Middle frontal gyrus (tissue), 1 donor: Measurements from ENCODE around the gene ZNF783.

ENCODE experiments used
- DNase-seq: peaks from one replicate; pipeline ENCODE4 v3.0.0-alpha.2; 2015; ENCODE audit warnings: low spot score; ENCODE audit errors: extremely low spot score

ZNF783 gene

DNA sequence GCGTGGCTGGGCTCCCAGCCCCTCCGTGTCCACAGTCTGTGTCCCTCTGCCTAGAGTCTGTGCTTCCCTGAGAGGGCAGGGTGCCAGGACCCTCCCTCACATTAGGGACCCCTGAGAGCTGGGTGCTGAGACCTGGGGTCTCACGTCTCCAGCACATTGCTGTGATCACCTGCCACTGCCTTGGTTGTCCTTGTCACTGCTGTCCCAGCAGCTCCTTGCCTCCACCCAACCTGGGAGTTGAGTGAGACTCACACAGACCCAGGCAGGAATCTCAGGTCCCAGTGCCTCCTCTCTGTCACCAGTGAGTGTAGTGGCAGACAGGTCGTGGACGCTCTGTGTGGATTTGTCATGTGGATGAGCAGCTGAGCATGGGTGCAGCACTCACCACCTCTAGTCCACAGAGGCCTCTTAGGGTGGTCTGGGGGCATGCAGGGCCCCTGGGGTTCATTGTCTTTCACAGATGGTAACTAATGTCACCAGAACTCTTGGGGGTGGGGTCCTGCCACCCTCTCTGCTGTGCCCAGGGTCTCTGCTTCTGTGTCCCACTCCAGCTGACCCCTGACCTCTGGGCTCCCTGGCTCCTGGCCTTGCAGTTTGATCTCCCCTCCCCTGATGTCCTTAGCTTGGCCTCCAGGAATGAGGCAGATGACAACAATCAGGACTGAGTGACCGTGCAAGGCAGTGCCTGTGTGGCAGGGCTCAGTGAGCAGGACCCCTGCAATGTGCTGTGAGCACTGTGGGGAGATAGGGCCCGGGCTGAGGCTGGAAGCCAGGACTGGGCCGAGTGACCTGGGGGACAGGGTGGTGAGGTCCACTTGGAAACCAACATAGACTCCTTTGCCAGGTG lies 18.9 kb downstream of the ZNF783 start:
- no peak for DNase-seq

DNA sequence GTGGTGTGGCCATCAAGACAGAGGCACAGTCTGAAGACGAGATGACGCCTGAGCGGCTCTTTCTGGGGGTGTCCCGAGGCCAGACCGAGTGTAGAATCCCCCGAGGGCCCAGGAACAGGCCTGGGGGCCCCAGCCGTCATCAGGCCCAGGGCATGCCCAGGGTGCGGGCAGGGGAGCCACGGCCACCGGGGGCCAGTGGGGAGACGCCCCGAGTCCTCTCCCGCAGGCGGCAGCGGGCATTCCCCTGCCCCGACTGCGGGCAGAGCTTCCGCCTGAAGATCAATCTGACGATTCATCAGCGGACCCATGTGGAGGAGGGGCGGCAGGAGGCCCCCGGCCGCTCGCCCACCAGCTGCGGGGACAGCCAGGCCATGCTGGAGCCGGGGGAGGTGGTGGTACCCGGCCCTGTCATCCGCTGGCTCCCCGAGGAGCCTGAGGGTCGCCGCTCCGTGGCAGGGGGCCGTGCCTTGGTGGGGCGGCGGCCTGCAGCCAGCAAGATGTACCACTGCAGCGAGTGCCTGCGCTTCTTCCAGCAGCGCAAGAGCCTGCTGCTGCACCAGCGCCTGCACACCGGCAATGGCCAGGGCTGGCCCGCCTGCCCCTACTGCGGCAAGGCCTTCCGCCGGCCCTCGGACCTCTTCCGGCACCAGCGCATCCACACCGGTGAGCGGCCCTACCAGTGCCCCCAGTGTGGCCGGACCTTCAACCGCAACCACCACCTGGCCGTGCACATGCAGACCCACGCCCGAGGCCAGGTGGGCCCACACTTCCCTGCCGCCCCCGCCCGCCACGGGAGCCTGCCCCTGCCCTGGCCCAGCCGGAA lies 19.7 kb downstream of the ZNF783 start:
- DNase-seq, result no peak

DNA sequence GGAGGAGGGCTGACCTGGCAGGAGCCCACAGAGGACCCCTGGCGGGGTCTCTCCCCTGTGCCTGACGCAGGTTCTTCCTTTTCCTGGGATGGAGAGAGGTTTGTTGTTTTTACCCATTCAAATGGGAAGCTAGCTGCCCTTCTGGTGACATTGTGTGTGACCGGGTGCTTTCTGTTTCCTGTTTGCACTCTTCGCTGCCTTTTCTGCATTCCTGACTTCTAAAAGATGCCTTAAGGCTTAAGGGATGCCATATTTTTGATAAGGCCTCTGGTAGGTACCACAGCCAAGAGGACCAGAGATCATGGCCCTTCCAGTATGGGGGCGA lies 20.3 kb downstream of the ZNF783 start:
- DNase-seq, result no peak

DNA sequence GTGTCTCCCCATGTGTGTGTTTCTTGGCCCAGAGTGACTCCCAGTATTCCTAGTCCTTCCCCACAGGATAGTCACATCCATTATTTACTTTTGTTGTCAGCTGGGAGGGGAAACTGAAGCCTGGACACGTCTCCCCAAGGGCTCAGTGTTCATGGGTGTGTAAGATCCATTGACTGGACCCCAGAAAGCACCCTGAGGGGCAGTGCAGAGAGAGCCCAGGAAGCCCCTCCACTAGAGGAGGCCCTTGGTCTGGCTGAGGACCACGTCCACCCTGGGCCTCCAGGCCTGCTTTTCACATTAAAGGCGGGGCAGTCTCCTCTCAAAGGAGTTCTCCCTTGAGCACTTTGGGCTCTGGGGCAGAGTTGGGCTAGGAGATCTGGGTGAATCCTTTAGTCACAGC lies 21.3 kb downstream of the ZNF783 start:
- no peak for DNase-seq

DNA sequence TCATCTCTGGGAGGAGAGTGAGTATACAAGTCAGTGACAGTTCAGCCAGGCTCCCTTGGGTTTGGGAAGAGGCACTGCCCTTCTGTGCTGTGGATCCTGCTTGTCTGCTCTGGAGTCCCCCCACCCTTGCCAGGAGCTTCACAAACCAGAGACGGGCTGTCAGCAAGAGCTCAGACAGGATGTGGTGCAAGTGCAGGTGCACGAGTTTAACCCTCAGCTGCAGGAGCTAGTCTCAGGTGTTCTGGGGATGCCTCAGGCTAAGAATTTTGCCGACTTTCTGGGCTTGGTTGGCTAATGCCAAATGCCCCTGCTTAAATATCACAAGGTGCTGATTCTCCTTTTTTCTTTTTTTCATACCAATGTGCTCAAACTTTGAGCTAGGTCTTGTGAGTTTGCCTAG lies 22.3 kb downstream of the ZNF783 start:
- no peak for DNase-seq

DNA sequence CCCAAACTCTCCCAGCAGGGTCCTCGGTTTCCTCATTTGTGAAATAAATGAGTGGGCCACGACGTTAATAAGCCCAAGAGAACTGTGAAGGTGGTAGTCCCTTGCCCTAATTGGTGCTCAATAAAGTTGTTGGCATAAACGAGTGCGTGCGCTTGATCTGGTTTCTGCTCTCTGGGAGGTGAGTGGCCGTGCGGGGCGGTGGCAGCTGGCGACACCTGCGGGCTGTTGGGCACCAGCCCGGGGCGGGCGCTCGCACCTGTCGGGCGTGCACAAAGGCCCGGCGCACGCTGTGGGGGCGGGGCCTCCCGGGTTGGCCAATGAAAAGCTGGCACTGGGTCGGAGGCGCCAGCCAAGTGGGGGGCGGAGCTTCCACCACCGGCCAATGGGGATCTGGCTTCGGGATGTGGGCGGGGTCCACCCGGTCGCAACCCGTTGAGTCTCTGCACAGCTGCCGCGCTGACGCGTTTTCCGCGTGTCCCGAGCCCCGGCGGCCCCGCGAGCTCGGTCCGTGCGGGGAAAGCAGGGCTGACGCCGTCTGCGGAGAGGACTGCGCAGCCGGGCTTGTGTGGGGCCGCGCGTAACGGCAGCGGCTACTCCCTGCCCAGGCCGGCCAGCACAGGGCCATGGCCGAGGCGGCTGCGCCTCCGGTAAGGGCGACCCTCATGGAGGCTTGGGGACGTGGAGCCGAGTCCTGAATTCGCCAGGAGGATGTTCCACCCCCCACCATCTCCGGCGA lies 23.0 kb downstream of the ZNF783 start:
- DNase-seq, result peak; percentile 83

DNA sequence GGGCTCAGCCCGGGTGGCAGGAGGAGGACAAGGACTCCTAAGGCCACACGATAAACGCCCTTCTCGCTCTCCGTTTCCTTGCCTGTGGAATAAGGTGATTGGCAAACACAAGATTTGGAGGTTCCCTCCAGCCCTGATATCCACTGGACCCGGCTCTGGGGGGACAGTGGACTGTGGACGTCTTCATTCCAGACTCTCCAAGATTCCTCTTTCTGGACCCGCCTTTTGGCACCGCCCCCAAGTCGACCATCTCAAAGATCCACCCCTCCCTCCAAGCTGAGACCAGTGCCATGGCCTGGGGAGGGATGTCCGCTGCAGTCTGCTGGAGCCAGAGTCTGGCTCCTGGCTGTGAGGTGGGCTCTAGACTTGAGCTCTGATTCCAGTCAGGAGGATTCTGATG lies 23.6 kb downstream of the ZNF783 start:
- DNase-seq, result no peak

DNA sequence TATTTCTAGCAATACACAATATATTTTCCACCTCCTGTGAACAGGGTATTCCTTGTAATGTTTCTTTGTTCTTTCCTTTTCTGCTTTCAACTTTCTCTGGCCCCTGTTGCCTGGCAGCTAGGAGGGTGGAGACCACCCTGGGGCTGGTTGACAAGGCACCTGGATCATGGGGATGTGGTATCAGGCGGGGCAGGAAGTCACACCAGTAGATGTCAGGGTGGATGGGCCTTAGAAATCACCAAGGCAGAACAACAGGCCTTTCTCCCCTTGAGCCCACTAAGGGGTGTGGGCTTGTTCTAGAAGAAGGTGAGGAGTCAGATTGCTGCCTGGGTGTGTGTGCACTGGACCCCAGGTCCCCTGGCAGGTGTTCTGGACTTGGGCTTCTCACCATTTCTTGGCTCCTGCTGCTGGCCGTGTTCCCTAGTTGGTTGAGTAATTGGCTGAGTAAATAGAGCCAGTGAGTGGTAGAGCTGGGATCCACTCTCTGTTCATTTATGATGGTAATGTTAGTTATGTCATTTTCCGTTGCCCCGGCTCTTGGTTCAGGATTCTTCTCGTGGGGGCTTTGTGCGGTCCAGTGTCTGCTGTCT lies 24.9 kb downstream of the ZNF783 start:
- DNase-seq, result no peak

DNA sequence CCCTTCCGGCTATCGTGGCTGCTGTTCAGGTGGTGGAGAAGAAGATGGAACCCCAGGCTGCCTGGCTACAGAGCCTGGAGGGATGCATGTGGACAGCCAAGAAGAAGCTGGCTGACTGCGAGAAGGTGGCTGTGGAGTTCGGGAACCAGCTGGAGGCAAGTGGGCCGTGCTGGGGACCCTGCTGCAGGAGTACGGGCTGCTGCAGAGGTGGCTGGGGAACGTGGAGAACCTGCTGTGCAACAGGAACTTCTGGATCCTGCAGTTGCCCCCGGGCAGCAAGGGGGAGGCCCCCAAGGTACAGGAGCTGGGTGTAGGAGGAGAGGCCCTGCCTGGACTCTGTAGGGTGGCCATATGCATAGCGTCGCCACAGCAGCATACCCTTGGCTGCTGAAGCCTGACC lies 25.6 kb downstream of the ZNF783 start:
- no peak for DNase-seq

DNA sequence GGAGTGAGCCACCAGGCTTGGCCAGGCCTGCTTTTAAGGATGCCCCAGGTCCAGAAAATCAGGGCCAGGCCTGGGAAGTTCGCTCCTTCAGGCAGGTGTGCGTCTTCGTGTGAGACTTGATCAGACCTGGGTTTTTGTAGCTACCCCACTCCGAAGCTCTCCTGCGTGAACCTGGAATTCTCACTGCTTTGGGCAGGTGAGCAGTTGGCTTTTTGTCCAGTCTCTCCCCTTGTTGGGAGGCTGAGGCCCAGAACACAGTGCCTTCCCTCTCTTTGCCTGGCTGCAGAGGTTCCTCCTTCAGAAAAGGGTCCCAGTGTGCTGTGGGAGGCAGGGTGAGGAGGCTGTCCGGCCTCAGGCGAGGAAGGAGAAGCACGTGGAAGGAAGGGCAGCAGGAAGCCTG lies 27.3 kb downstream of the ZNF783 start:
- DNase-seq, result no peak

DNA sequence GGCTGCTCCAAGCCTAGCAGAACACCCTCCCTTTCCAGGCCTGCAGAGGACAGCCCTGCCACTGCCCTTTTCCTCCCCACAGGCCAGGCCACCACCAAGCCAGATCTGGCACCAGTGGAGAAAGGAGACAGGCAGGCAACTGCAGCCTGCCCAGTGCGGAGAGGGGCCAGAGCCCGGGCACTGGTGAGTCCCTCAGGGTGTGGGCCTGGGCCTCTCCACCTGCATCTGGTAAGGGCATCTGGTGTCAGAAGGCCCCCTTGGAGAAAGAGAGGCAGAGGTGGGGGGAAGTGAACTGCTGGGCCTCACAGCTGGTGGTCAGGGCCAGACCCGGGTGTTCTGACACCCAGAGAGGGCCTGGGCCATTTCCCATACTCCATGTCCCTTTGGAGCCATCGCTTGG lies 27.9 kb downstream of the ZNF783 start:
- no peak for DNase-seq

DNA sequence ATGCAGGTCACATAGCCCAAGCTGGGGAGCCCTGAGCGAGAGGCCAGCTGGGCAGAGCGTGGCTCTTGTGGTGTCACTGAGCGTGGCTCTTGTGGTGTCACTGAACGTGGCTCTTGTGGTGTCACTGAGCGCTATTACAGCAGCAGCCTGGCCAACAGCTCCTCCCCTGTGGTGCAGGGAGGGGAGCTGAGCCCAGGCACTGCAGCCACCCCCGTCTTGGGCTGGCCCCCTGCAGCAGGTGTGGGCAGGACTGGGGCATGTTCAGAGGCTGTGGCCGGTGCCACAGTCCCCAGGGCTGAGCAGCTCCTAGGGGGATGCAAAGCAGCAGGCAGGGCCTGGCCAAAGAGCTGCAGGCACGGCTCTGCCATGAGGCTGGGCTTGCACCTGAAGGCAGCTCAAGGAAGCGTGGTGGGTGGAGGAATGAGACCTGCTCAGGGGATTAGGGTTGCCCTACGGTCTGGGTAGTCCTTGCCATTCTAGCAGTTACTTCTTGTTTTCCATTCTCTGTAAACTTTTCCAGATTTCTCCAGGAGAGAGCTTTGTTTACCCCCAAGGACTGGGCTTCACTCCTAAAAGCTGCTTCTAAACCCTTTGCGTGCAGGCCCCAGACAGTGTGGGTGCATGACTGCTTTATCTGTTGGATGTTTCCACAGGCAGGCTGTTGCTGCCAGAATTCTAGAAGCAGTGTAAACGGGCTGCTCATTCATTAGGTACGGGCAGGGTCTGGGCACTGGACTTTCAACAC lies 29.2 kb downstream of the ZNF783 start:
- no peak for DNase-seq

DNA sequence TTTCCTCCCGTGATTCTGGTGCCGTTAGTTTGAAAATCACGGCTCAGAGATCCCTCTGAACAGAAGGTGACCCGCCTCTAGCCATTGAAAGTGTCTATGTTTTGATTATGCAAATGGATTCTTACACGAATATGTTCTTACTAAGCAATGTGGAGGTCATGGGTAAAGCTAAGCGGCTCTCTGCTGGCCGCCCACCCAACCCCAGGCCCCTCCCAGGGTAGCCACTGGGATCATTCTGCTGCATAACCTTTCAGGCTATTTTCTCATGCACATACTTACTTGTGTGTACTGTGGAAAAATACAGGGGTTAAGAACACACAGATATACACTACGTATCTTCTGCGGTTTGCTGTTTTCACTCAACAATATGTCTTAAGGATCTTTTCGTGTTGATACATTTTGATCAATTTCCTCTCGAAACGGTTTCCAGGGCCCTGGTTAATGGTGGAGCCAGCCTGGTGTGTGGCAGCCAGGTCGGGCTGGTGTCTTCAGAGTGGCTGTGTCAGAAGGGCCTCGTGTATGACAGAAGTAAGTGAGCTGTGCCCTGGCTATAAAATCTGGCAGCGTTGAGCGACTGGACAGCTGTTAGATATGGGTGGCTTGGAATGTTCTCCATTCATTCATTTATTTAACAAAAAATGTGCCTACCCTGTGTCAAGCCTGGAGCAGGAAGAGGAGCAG lies 29.9 kb downstream of the ZNF783 start:
- no peak for DNase-seq

DNA sequence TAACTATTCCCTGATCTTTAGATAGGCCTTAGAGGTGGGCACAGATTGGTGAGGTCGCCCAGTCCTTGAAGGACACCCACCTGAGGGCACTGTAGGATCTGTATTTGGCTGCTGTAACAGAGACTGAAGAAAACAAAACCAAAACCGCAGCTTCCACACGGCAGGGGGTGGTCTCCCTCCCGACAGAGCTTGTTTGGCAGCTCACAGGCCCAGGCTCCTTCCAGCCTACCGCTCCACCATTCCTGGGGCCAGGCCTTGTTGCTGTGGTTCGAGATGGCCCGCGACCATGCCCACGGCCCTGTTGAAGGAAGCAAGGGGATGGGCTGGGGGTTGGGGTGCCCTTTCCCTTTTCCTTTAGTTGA lies 30.4 kb downstream of the ZNF783 start:
- no peak for DNase-seq

DNA sequence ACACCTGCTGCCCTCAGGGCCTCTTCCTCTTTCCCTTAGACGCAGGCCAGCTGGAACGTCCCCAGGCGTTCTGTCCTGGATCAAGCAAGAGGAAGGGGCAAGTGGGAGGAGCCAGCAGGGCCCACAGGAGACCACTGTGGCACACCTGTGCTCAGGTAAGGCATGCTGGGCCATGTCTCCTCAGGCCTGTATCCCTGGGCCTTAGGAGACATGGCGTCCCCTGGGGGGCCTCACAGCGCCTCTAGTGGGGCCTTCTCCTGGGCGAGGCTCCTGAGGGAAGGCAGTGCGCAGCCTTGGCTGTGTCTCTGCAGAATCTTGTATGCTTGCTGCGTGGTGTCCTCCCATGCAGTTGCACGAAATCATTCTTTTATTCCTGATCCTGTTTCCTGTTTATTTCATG lies 31.3 kb downstream of the ZNF783 start:
- DNase-seq, result no peak

DNA sequence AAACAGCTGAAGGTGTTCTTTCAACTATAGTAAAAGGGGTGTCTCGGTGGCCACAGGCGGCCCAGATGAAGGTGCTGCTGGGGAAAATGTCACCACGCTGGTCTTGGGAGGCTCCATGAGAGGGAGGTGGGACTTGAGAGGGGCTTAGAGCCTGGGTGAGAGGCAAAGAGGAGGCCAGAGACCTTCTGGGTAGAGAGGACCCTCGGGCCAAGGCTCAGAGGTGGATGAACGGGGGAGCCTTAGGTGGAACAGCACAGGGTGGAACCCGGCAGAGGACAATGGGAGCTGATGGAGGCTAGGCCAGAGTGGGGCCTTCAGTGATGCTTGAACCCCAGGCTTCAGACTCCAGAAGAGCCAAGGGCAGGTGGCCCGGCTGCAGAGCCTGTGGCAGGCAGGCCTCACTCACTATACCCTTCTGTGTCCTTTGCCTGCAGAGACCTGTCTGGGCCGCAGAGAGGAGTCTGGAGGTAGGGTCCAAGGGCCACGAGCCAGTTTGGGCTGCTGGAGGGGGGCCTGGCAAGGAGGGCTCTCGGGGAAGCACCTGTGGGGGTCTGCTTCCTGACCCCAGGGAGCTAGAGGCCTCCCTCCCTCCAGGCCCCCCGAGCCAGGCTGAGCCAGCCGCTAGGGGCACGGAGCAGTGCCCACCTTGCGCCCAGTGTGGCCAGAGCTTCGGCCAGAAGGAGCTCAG lies 32.1 kb downstream of the ZNF783 start:
- no peak for DNase-seq

DNA sequence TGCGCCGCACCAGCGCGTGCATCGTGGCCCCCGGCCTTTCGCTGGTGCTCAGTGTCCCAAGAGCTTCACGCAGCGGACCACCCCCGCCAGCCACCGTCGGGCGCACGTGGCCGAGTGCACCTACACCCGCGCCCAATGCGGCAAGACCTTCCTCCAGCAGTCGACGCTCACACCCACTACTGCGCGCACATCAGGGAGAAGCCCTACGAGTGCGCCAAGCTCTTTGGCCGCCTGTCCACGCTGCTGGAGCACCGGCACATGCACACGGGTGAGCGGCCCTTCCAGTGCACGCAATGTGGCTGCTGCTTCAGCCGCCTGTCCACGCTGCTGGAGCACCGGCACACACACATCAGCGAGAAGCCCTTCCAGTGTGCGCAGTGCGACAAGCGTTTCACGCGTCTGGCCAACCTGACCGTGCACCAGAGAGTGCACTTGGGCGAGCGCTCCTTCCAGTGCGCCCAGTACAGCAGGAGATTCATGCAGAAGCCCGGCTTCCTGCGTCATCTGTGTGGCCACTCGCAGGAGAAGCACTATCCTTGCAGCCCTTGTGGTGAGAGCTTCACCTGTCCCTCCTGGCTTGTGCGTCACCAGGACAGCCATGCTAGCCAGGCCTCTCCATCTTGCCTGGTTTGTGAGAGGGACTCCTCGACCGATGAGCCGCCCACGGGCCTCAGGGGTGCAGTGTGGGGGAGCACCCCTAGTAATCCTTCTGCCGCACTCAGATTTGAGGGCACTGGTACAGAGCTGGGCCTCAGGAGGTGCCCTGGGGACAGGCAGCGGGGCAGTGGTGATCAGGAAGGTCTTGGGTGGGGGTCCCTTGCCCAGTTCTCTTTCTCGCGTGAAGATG lies 32.9 kb downstream of the ZNF783 start:
- DNase-seq, result no peak

DNA sequence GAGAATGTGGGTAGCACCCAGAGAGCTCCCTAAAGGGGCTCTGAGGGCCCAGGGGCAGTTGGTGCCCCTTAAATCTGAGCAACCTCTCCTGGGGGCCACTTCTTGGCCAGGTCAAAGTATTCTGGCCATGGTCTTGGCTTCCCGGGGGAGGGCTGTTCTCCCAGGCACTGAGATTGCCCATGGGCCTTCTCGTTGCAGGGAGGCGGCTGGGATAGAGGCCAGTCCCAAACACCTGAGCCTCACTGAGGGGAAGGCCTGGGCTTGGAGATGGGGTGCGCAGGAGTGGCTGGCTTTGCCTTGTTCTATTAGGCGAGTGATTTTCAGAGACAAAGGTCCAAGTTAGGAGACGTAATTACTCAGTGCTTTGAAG lies 33.5 kb downstream of the ZNF783 start:
- no peak for DNase-seq

DNA sequence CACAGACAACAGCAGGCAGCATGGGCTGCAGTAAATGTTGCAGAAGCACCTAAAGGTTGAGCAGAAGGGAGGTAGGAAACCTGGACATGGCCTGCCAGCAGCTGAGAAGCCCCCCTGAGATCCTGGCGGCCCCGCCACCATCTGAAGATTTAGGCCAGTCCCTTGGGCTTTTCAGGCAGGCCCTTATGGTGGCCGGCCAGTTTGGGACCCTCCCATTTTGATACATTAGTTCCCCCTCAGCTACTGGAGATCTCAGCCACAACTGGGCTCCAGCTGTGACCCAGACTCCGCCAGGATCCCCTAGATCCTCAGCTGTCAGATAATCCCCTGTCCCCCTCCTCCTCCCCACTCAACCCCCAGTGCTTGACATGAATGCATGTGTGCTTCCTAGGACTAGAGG lies 34.4 kb downstream of the ZNF783 start:
- DNase-seq, result no peak
